Endothelial cell of umbilical vein (primary cell): Measurements from ENCODE around the gene CNTNAP4. TPM values are rescaled to one million over a fixed set of nuclear protein-coding genes. Genes with fewer than 3 reads are reported as not detected.

Experiments
- BruUV-seq: library from RNA; stranded (reverse); fragments of 400-500 nt; replicated peaks from 2 replicates; lab custom pipeline; 2021; lab: Mats Ljungman, UMichigan
- CTCF ChIA-PET: fragments of 300-600, 350-600 bp; sonication (Branson Sonifier 250); formaldehyde crosslinking; loops from one replicate; lab custom pipeline; 2021; ENCODE audit warnings: antibody characterized with exemption, inconsistent platforms; lab: Charles Lee
- POLR2A ChIA-PET: fragments of 300-600, 350-600 bp; sonication (Branson Sonifier 250); formaldehyde crosslinking; loops from one replicate; lab custom pipeline; 2021; ENCODE audit warnings: antibody characterized with exemption, inconsistent platforms; lab: Charles Lee
- DNase-seq: peaks from one replicate; pipeline ENCODE4 v3.0.0-alpha.2; 2011; ENCODE audit warnings: low read depth, low spot score
- FAIRE-seq: peaks from 2 replicates; lab custom pipeline; 2011; peaks lifted over from hg19 to GRCh38; lab: Jason Lieb, UNC
- H2AFZ ChIP-seq: 2 replicates; pipeline ENCODE4 v1.6.0; 2012; ENCODE audit warnings: low read depth, low read length, control low read depth, inconsistent platforms
- H3K27ac ChIP-seq: 2 replicates; pipeline ENCODE4 v1.5.1; 2011; ENCODE audit warnings: low read depth, mild to moderate bottlenecking, control low read depth, low read length, moderate library complexity; ENCODE audit not compliant: insufficient read depth
- H3K27me3 ChIP-seq, 2 experiments: 2 replicates each; pipeline versions ENCODE4 v1.6.0 to v1.6.1; 2011; ENCODE audit warnings: low read length in 2 of 2, mixed read lengths in 1 of 2; ENCODE audit not compliant: control insufficient read depth in 2 of 2, insufficient read depth in 2 of 2
- H3K36me3 ChIP-seq, 2 experiments: 2 replicates in 1 of 2; 3 replicates in 1 of 2; pipeline ENCODE4 v1.5.1; 2011; ENCODE audit warnings: low read length in 2 of 2, mild to moderate bottlenecking in 1 of 2, moderate library complexity in 1 of 2; ENCODE audit not compliant: control insufficient read depth in 2 of 2, insufficient read depth in 2 of 2; ENCODE audit errors: extremely low read depth in 1 of 2
- H3K4me1 ChIP-seq: 3 replicates; pipeline ENCODE4 v1.5.1; 2011; ENCODE audit warnings: mild to moderate bottlenecking, low read length; ENCODE audit not compliant: control insufficient read depth, insufficient read depth; ENCODE audit errors: extremely low read depth
- H3K4me2 ChIP-seq: 2 replicates; pipeline ENCODE4 v1.6.1; 2011; ENCODE audit warnings: low read length, control low read depth, mixed read lengths; ENCODE audit not compliant: insufficient read depth
- H3K4me3 ChIP-seq, 3 experiments: fragments of 200-600 bp in 1 of 3; sonication (generic), shearing (Covaris generic) in 1 of 3; replicated peaks in 1 of 3; 2 replicates each; pipeline ENCODE4 v1.5.1; 2011 to 2016; ENCODE audit warnings: control low read depth in 3 of 3, low read length in 3 of 3, mild to moderate bottlenecking in 2 of 3, inconsistent platforms in 1 of 3, low read depth in 1 of 3, moderate library complexity in 1 of 3; ENCODE audit not compliant: insufficient read depth in 1 of 3
- H3K79me2 ChIP-seq: 2 replicates; pipeline ENCODE4 v1.6.0; 2012; ENCODE audit warnings: low read length, inconsistent platforms; ENCODE audit not compliant: control insufficient read depth, insufficient read depth
- H3K9ac ChIP-seq: replicated peaks from 2 replicates; pipeline ENCODE3; 2011; ENCODE audit warnings: low read length, control low read depth; ENCODE audit not compliant: insufficient read depth; ENCODE audit errors: extremely low read depth
- H3K9me1 ChIP-seq: replicated peaks from 3 replicates; pipeline ENCODE4 v1.6.0; 2011; ENCODE audit warnings: mild to moderate bottlenecking, low read length; ENCODE audit not compliant: control insufficient read depth, insufficient read depth; ENCODE audit errors: extremely low read depth
- H3K9me3 ChIP-seq: replicated peaks from 2 replicates; pipeline ENCODE4 v1.5.1; 2012; ENCODE audit warnings: low read length, inconsistent platforms; ENCODE audit not compliant: control insufficient read depth, insufficient read depth
- H4K20me1 ChIP-seq: replicated peaks from 2 replicates; pipeline ENCODE3; 2011; ENCODE audit warnings: mild to moderate bottlenecking, low read length; ENCODE audit not compliant: control insufficient read depth, insufficient read depth; ENCODE audit errors: extremely low read depth
- EZH2 ChIP-seq: IDR thresholded peaks from 2 replicates; pipeline ENCODE4 v1.6.1; 2012; ENCODE audit warnings: borderline replicate concordance, low read depth, mild to moderate bottlenecking, moderate library complexity, low read length, inconsistent platforms; ENCODE audit not compliant: severe bottlenecking
- FOS ChIP-seq: IDR thresholded peaks from 2 replicates; pipeline ENCODE4 v1.6.1; 2011; ENCODE audit warnings: mild to moderate bottlenecking, low read length, moderate library complexity, borderline replicate concordance; ENCODE audit not compliant: insufficient read depth
- GATA2 ChIP-seq: IDR thresholded peaks from 2 replicates; pipeline ENCODE4 v1.7.0; 2011; ENCODE audit warnings: low read depth, mild to moderate bottlenecking, moderate library complexity, mixed read lengths, low read length; ENCODE audit not compliant: insufficient read length, insufficient read depth
- JUN ChIP-seq: IDR thresholded peaks from 2 replicates; pipeline ENCODE4 v1.6.1; 2011; ENCODE audit warnings: borderline replicate concordance, low read depth; ENCODE audit not compliant: insufficient read length, insufficient read depth
- MAX ChIP-seq: IDR thresholded peaks from 2 replicates; pipeline ENCODE4 v1.6.1; 2011; ENCODE audit not compliant: insufficient read depth, insufficient read length
- MYC ChIP-seq: IDR thresholded peaks from one replicate; pipeline ENCODE4 v1.6.1; 2011; ENCODE audit warnings: mild to moderate bottlenecking, low read depth, low read length
- POLR2A ChIP-seq: IDR thresholded peaks from 2 replicates; pipeline ENCODE4 v1.6.1; 2012; ENCODE audit warnings: low read depth, mild to moderate bottlenecking, control low read depth, low read length
- POLR2AphosphoS5 ChIP-seq: IDR thresholded peaks from 2 replicates; pipeline ENCODE4 v1.6.1; 2012; ENCODE audit warnings: low read depth, mild to moderate bottlenecking, control low read depth, low read length, moderate library complexity; ENCODE audit not compliant: insufficient read depth
- dilution Hi-C: fragments of 300-500 bp; cut with MboI; formaldehyde crosslinking; loops from one replicate; pipeline ENCODE4 v1.15.0; 2019; ENCODE audit warnings: low sequenced_read_pairs; ENCODE audit not compliant: extremely low pct_ligation_motif_present
- intact Hi-C: fragments of 100-400 bp; cut with micrococcal nuclease; formaldehyde crosslinking; loops from one replicate; pipeline ENCODE4 v1.10.0; 2022
- polyA plus RNA-seq, 4 experiments: library from polyadenylated mRNA; depleted of rRNA in 3 of 4; stranded (reverse) in 3 of 4; unstranded in 1 of 4; fragments of >200 nt; gene quantifications; 2 replicates each; pipeline versions ENCODE4 v1.2.1 to v1.2.3, GENCODE V29; 2011 to 2012; ENCODE audit warnings: missing spikeins in 1 of 4
- total RNA-seq: library from RNA; stranded (reverse); gene quantifications from 2 replicates; pipeline ENCODE4 v1.2.3, GENCODE V29; 2021
- TF ChIP-seq, protein P1 (sequence below), 2 donors: IDR thresholded peaks; 1 replicate in 1 of 2; 2 replicates in 1 of 2; pipeline ENCODE4 v1.5.1; 2011; ENCODE audit warnings: low read length in 2 of 2, mild to moderate bottlenecking in 2 of 2, moderate library complexity in 2 of 2, control low read depth in 1 of 2, inconsistent platforms in 1 of 2, low read depth in 1 of 2; ENCODE audit not compliant: insufficient read depth in 1 of 2; ENCODE audit errors: extremely low read depth in 1 of 2

CNTNAP4 gene
- total and polyA plus RNA-seq, 2 donors (not counting 3 experiments of a cell fraction or from before 2014, with no cell fraction given): not detected

- Histone ChIP-seq H3K4me2 (no peak overlapping the region), H2AFZ (no peak overlapping the region), H3K27ac (no peak overlapping the region), H3K9me1 (no peaks in the 10 kb centered on the region), H4K20me1 (no peaks in the 10 kb centered on the region), H3K27me3 (no peaks in the 10 kb centered on the region), H3K9me3 (peaks cover 5% of the 10 kb centered on the region), H3K4me1 (no peaks in the 10 kb centered on the region), H3K79me2 (no peaks in the 10 kb centered on the region), H3K36me3 (no peaks in the 10 kb centered on the region), H3K4me3 (no peak overlapping the region), H3K9ac (no peak overlapping the region)
- no peak for TF ChIP-seq POLR2A
- no peak for TF ChIP-seq EZH2
- no peak for TF ChIP-seq POLR2AphosphoS5
- no peak for TF ChIP-seq MAX
- TF ChIP-seq GATA2: no peak
- no peak for TF ChIP-seq MYC
- no peak for TF ChIP-seq FOS
- TF ChIP-seq, protein P1, sequence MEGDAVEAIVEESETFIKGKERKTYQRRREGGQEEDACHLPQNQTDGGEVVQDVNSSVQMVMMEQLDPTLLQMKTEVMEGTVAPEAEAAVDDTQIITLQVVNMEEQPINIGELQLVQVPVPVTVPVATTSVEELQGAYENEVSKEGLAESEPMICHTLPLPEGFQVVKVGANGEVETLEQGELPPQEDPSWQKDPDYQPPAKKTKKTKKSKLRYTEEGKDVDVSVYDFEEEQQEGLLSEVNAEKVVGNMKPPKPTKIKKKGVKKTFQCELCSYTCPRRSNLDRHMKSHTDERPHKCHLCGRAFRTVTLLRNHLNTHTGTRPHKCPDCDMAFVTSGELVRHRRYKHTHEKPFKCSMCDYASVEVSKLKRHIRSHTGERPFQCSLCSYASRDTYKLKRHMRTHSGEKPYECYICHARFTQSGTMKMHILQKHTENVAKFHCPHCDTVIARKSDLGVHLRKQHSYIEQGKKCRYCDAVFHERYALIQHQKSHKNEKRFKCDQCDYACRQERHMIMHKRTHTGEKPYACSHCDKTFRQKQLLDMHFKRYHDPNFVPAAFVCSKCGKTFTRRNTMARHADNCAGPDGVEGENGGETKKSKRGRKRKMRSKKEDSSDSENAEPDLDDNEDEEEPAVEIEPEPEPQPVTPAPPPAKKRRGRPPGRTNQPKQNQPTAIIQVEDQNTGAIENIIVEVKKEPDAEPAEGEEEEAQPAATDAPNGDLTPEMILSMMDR (IDR thresholded peaks at IDR 0.05; ENCODE audit: extremely low read depth in 1 of 2, insufficient read depth in 1 of 2, low read depth in 1 of 2, low read length in 2 of 2): no peak
- no peak for TF ChIP-seq JUN
- ChIA-PET CTCF (no interaction called here), POLR2A (no interaction called here)
- DNase-seq (no peak), FAIRE-seq (no peak)
- intact Hi-C loops (no loop called here), dilution Hi-C loops (no loop called here)
- no TSS peak for BruUV-seq
These were observed 41.4 kb downstream of the CNTNAP4 start for GRCh38 chr16:76318565-76318964.
